SW 1271 (cell line): ENCODE results near the gene PRSS50.

Experiments
- DNase-seq, 2 experiments: peaks; one replicate each; lab custom pipeline; 2025; lab: John Stamatoyannopoulos, UW

The PRSS50 gene

GRCh38 chr3:46692566-46692990 lies 25.1 kb downstream of the PRSS50 start:
- DNase-seq = peak in 1 of 2 experiments; percentile 8

GRCh38 chr3:46690798-46691197 lies 26.9 kb downstream of the PRSS50 start:
- no peak for DNase-seq

DNA sequence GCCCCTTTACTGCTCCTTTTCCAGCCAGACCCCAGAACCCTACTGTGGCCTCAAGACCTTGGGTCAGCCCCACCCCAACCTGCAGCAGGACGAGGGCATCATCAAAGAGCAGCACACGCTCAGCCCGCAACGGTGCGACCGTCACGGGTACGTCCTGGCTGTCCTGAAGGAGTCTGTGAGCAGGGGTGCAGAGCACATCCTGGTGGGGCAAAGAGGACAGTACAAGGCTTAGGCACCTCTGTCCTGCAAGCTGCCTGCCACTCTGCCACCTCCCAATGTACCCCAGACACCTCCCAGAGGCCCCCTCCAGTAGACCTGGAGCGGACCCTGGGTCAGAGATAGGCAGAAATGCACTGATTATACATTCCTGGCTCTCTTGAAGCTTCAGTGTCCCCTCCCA lies 32.2 kb downstream of the PRSS50 start:
- no peak for DNase-seq

DNA sequence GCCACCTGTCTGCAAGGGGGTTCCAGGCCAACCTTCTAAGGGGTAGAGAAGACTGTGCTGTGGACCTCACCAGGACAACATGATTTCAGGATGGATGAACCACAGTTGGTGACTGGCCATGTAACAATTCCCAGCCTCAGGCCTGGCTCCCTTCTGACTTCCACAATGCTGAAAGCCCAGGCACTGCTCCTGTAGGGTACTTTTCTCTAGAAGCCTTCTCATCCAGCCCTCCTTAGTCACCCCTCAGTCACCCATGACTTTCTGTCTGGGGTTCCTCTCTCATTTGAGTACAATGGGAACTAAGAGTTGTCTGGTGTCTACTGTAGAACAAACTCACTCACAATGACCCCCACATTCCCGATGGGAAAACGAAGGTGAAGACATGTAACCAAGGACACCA lies 32.8 kb downstream of the PRSS50 start:
- no peak for DNase-seq

DNA sequence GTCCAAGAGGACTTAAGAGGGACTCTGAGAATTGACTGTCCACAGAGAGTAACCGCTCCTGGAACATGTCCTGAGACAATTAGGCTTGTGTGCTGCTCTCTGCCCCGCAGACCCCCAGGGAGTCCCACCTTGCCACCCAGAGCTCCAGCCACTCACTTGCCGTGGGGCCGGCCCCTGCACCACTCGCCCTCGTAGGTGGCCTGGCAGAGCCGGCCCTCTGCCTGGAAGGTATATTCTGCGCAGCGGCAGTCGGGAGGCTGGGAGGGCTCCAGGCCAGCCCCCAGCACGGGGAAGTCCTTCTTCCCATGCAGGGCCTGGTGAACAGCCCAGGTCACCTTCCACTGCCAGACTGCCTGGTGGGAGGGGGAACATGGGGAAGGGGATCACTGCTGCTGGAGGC lies 34.7 kb downstream of the PRSS50 start:
- no peak for DNase-seq

DNA sequence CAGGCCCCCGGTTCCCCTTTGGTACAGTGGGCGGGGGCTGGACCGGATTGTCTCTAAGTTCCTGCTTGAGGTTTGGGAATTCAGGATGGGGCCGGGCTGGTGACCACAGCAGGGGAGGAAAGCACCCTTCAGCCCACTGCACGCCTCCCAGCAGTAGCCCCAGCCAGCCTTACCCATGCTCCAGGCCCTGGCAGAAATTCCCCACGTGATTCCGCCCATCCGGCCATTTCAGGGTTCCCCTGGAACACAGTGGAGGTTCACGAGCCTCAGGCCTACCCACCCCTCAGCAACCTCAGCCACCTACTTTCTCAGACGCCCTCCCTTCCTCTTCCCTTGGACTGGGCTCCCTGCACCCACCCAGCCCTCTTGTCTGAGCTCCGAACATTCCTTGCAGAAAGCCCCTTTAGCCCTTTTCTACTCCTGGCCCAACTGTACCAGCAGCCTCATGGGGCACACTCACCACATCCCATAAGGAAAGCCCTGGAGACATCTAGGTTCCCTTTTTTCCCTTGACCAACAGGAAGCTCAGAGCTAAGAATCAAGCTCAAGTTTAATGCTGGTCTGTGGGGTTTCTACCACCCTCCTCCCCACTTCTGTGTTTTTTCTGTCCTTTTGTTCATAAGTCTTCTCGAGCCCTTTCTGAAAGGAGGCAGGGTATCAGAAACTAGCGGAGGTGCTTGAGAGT lies 35.7 kb downstream of the PRSS50 start:
- DNase-seq = no peak

GRCh38 chr3:46681387-46681786 lies 36.3 kb downstream of the PRSS50 start:
- DNase-seq = no peak

DNA sequence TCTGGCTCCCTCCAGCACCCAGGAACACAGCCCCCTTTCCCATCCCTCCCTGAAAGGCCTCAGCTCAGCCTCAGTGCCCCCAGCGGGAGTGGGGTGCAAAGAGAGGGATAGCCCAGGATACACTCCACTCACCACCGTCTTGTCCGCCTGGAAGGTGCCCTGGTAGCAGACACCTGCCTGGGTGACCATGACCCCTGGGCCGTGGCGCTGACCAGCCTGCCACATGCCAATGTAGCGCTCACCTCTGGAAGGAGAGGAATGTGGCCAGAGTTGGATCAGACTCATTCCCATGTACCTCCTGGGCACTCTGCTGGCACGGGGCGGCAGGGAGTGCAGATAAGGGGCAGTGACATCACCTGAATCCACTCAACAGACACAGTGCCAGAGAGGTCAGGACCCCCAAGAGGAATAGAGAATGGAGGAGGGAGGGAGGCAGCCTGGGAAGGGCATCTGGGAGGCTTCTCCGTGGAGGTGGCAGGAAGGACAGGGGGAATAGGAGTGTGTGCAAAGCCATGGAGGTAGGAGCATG lies 37.3 kb downstream of the PRSS50 start:
- no peak for DNase-seq

DNA sequence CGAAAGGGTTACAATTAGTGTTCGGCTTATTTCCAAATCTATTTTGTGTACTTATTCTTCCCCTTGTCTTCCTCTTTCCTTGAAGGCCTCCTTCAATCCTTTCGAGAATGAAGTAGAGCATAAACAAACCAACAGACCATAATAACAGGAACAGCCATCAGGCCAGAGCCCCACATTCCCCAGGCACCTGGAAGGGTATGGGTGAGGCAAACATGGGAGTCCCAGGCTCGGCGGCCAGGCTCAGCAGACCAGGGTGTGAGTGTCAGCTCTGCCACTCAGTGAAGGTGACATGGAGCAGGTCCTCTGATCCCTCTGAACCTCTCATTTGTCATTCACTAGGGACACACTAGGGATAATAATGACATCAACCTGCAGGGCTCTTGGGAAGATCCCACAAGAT lies 38.0 kb downstream of the PRSS50 start:
- no peak for DNase-seq

- no peak for DNase-seq
These were observed 39.4 kb downstream of the PRSS50 start for GRCh38 chr3:46678280-46678679.

GRCh38 chr3:46677411-46677726 lies 40.3 kb downstream of the PRSS50 start:
- no peak for DNase-seq

DNA sequence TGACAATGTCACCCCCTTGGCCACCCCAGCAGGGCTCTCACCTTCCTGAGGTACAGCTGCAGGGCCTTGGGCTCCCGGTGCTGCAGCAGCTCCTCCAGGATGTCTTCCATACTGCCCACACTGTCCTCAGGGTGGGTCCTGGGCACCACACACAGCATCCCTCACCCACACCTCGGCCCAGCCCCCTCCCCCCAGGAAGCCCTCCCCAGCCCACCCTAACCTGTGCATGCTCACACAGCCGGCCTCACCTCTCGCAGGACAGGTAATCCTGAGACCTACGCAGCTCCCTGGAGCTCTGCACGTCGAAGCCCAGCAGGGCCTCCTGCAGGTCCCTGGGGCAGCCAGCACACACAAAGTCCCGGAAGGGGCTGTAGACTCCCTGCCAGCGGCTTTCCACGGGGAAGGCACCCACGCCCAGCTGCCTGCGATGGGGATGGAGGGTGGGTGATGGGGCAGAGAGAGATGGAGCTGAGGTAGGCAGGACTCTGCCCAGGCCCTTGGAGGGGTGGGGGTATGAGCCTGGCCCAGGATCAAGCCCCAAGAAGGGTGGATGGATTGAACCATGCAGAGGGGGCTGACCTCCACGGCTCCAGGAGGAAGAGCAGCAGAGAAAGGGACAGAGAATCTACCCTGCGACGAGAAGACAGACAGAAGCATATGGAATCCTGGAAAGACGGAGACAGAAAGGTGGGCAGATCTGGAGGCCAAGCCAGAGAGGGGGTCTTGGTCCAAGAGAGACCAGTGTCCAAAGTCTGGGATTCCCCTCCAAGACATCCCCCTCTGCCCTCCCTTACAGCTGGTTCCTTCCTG lies 40.9 kb downstream of the PRSS50 start:
- DNase-seq = no peak

DNA sequence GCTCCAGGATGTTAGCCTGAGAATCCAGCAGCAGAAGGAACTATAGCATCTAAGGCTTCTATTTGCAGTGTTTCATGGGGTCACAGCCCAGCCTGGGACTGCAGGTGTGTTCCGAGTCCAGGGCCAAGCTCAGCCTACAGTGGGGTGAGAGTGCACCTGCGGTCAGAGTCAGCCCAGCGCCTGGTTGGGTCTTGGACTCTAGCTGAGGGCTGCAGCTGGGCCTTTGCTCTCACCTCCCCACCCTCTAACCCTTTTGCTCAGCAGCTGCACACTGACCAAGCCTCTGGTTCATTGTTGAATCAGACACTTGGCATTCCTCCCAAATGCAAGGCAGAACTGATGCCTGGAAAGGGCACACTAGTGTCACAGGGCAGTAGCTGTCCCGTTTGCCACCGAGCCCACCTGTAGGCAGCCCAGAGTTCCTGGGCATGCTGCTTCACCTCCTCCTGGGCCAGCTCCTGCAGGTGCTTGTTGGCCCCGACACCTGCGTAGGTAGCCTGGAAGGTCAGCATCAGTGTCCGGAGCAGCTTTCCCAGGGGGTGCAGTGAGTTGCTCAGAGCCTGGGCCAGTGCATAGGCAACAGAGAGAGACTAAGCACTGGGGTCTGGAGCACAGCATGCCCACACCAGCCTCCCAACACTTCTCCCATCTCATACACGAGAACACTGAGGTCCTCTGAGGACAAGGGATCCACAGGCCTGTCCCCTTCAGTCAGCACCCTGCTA lies 41.7 kb downstream of the PRSS50 start:
- DNase-seq = no peak

DNA sequence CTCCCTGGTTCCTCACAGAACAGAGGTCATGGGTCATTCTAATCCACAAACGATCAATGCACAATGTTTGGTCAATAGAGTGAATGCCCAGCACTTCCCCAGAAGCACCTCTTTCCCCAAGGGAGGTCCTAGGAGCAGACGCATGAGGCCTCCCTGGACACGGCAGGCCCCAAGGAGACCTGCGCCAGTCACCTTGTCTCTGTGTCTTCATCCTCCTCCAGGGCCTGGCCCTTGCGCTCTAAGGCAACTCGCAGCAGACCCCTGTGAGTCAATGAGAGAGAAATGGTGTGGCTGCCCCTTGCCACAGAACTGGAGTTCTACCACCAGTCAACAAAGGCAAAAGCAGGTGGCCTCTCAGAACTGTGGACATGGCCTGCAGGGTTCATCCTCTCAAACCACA lies 42.2 kb downstream of the PRSS50 start:
- no peak for DNase-seq

DNA sequence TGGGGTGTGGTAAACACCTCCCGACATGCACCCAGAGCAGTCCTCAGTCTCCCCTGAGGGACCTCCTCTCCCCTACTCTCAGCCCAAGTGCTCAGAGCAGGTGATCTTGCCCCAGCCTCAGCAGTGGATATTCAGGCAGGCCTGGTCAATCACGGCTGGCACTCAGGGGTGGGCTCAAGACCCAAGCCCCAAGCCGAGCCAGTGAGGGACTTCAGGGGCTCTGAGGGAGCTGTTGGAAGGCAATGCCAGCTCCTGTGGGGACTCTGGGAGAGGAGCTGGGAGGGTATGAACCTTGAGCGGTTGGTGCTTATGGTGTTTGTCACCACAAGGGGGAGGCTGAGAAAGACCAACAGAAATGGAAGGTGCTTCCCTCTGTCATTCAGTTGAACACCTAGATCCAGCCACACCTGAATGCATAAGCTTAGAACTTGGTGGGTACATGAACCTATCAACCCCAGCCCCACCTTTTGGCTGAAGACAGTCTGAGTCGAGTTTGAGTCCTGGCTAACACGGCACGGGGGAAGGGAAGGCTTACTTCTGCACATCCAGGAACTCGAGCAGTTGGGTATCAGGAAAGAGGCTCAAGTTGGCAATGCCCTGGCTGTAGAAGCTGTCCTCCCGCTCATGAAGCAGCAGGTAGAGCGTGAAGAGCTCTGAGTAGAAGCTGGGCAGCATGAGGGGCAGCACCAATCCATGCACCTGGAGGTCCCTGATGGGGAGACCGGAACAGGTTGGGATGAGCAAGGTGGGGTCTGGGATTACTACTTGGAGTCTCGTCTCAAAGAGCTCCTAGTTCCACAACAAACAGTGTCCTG lies 43.4 kb downstream of the PRSS50 start:
- no peak for DNase-seq

GRCh38 chr3:46673151-46674030 lies 44.3 kb downstream of the PRSS50 start:
- no peak for DNase-seq

GRCh38 chr3:46672349-46672695 lies 45.3 kb downstream of the PRSS50 start:
- no peak for DNase-seq

DNA sequence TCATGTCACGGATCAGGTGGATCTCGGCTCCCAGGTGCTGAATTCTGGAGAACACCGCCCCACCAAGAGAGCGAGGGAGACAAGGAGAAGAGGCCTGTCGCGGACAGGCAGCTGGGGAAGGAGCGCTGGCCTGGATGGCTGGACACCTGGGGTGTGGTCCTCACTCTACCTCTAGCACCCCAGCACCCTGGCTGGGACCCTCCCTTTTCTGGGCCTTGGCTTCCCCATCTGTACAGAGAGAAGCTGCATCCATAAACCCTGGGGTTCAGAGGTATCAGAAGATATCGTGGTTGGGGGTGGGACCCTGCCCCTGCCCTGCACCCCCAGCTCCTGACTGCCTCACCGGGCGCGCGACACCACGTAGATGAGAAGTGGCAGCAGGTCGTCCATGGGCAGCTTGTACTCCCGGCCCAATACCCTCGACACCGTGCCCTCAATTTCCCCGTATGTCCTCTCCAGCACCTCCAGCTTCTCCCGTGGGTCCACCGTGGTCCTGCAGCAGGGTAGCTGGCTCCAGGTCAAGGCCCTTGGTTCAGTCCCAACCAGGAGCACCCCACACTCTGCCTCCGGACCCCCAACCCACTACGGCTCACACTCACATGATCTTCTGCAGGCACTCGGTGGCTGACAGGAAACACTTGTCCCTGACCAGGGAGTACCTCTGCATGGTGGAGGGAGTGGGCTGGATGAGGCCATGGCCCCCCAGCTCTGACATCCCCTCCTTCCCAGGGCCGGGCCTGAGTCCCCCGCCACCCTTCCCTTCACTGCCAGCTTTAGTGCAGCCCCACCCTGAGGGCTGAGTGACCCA lies 45.9 kb downstream of the PRSS50 start:
- no peak for DNase-seq

DNA sequence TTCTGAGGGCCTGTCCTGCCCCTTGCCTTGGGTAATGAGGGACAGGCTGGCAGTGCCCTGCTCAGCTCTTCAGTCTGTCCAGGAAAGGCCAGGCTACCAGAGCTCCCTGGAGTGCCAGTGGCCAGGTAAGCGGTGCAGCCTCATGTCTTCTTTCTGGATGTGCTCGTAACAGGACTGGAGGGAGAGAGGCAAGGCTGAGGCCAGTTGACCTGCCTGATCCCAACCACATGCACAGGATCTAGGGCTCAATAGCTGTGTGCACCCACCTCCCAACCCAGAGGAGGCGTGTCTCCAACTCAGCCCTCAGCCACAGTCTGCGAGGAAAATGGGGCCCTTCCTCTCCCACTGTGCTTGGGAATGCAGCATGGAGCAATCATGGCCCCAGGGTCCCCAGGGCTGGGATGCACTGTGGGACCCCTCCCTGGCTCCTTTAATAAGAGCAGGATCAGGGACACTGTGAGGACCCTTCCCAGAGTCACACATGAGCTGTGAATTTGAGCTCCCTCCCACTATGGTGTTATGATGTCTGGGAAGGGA lies 46.7 kb downstream of the PRSS50 start:
- no peak for DNase-seq
